ENCODE measurements around the gene KCNIP4. TPM values are rescaled to one million over a fixed set of nuclear protein-coding genes. Genes with fewer than 3 reads are reported as not detected.

KCNIP4 gene
- total and polyA plus RNA-seq, 2 experiments from 2014 or later, result 0.14 to 0.63 TPM

DNA sequence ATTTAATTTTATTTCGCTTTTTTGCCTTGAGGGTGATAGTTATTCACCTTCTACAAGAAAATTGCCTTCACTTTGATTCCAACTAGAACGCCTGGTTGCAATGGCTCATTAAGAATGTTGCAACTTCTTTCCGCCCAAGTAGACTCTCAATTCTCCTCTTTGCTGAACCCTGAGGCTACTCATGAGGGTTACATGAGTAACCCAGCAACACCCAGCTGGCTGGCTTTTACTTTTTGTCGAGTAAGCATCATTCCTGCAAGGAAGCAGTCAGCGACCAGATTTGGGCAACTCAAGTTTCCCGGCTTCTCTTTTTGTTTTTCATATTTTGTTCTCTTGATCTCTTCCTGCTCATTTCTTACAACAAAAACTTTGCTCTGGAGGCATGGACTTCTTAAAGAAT lies 752.9 kb downstream of the KCNIP4 start:
- no peaks in the 10 kb centered on the region for H3K9me2 ChIP-seq (ENCODE audit: insufficient read depth)
- DNase-seq (ENCODE audit: low spot score) (peak; percentile 17), ATAC-seq (no peak)
- H3F3A ChIP-seq (replicated peaks; ENCODE audit: low read depth), result no peaks in the 10 kb centered on the region
- H3K27ac ChIP-seq (ENCODE audit: low read depth), result no peak overlapping the region
- Mint-ChIP-seq H3K27me3 (ENCODE audit: insufficient read depth, low read depth, poor library complexity) (no peaks in the 10 kb centered on the region), H3K9me3 (no peaks in the 10 kb centered on the region), H3K36me3 (ENCODE audit: low read depth) (no peaks in the 10 kb centered on the region), H3K27ac (no peak overlapping the region), H3K4me1 (peaks cover 4% of the 10 kb centered on the region; the same call in 2 of the 3 replicates), H3K4me3 (no peak overlapping the region)
- H2AFZ ChIP-seq, result no peak overlapping the region
- H3K4me3 ChIP-seq, result no peak overlapping the region
- TF ChIP-seq JUNB (IDR thresholded peaks at IDR 0.05; ENCODE audit: unreplicated experiment), result no peak
- no peak for TF ChIP-seq ZNF331 (CRISPR knock-in tag; IDR thresholded peaks at IDR 0.05; ENCODE audit: low read depth)
- TF ChIP-seq EZH2 (IDR thresholded peaks at IDR 0.05; ENCODE audit: low read depth, unreplicated experiment), result no peak
- H3K4me1 ChIP-seq (ENCODE audit: insufficient read depth), result peaks cover 4% of the 10 kb centered on the region
- H3K79me2 ChIP-seq (replicated peaks; ENCODE audit: insufficient read depth), result no peaks in the 10 kb centered on the region
- H3K4me2 ChIP-seq, result no peak overlapping the region
- no peaks in the 10 kb centered on the region for H3K27me3 ChIP-seq (ENCODE audit: insufficient read depth)
- no peaks in the 10 kb centered on the region for H4K20me1 ChIP-seq (replicated peaks; ENCODE audit: insufficient read depth)
- H3K36me3 ChIP-seq (ENCODE audit: insufficient read depth), result no peaks in the 10 kb centered on the region

DNA sequence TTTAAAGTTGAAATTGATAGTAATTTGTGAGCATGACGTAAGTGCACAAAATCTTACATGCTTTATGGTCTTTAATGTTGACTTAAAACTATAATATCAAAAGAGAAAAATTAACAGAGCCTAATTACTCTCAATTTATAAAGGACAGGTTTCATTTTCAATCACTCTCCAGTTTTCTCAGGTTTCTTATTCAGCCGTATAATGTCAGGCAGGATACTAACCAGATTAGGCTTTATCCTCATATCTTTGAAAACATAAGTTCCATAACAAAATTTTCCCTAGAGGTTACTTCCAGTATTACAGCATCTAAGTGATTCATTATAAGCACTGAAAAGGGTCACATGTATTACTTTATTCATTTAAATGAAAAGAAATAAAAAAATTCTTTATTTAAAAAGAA lies 756.2 kb downstream of the KCNIP4 start:
- H3K4me1 ChIP-seq (ENCODE audit: insufficient read depth), result peaks cover 5% of the 10 kb centered on the region
- TF ChIP-seq, protein P1, sequence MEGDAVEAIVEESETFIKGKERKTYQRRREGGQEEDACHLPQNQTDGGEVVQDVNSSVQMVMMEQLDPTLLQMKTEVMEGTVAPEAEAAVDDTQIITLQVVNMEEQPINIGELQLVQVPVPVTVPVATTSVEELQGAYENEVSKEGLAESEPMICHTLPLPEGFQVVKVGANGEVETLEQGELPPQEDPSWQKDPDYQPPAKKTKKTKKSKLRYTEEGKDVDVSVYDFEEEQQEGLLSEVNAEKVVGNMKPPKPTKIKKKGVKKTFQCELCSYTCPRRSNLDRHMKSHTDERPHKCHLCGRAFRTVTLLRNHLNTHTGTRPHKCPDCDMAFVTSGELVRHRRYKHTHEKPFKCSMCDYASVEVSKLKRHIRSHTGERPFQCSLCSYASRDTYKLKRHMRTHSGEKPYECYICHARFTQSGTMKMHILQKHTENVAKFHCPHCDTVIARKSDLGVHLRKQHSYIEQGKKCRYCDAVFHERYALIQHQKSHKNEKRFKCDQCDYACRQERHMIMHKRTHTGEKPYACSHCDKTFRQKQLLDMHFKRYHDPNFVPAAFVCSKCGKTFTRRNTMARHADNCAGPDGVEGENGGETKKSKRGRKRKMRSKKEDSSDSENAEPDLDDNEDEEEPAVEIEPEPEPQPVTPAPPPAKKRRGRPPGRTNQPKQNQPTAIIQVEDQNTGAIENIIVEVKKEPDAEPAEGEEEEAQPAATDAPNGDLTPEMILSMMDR (conservative IDR thresholded peaks at IDR 0.05; ENCODE audit: low read depth in 2 of 2), result peak in 1 of 2 experiments; percentile 56; a peak in 2 of 4 replicates
- TF ChIP-seq EZH2phosphoT487 (IDR thresholded peaks at IDR 0.05; ENCODE audit: unreplicated experiment), result no peak
- TF ChIP-seq, protein P2, sequence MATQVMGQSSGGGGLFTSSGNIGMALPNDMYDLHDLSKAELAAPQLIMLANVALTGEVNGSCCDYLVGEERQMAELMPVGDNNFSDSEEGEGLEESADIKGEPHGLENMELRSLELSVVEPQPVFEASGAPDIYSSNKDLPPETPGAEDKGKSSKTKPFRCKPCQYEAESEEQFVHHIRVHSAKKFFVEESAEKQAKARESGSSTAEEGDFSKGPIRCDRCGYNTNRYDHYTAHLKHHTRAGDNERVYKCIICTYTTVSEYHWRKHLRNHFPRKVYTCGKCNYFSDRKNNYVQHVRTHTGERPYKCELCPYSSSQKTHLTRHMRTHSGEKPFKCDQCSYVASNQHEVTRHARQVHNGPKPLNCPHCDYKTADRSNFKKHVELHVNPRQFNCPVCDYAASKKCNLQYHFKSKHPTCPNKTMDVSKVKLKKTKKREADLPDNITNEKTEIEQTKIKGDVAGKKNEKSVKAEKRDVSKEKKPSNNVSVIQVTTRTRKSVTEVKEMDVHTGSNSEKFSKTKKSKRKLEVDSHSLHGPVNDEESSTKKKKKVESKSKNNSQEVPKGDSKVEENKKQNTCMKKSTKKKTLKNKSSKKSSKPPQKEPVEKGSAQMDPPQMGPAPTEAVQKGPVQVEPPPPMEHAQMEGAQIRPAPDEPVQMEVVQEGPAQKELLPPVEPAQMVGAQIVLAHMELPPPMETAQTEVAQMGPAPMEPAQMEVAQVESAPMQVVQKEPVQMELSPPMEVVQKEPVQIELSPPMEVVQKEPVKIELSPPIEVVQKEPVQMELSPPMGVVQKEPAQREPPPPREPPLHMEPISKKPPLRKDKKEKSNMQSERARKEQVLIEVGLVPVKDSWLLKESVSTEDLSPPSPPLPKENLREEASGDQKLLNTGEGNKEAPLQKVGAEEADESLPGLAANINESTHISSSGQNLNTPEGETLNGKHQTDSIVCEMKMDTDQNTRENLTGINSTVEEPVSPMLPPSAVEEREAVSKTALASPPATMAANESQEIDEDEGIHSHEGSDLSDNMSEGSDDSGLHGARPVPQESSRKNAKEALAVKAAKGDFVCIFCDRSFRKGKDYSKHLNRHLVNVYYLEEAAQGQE (IDR thresholded peaks at IDR 0.05; ENCODE audit: unreplicated experiment), result no peak
- no peak for TF ChIP-seq NANOG (IDR thresholded peaks at IDR 0.05; ENCODE audit: borderline replicate concordance)
- H3K79me2 ChIP-seq (replicated peaks; ENCODE audit: insufficient read depth), result no peaks in the 10 kb centered on the region
- H3K27ac ChIP-seq (ENCODE audit: low read depth), result no peak overlapping the region
- no peak overlapping the region for H2AFZ ChIP-seq
- Mint-ChIP-seq H3K36me3 (ENCODE audit: low read depth) (no peaks in the 10 kb centered on the region), H3K27me3 (ENCODE audit: insufficient read depth, low read depth, poor library complexity) (no peaks in the 10 kb centered on the region), H3K9me3 (no peaks in the 10 kb centered on the region), H3K4me1 (peaks cover 12% of the 10 kb centered on the region; the same call in 2 of the 3 replicates), H3K4me3 (no peak overlapping the region), H3K27ac (no peak overlapping the region)
- DNase-seq (ENCODE audit: low spot score) (no peak), ATAC-seq (no peak)
- H3K36me3 ChIP-seq (ENCODE audit: insufficient read depth), result no peaks in the 10 kb centered on the region
- no peaks in the 10 kb centered on the region for H4K20me1 ChIP-seq (replicated peaks; ENCODE audit: insufficient read depth)
- no peaks in the 10 kb centered on the region for H3F3A ChIP-seq (replicated peaks; ENCODE audit: low read depth)
- H3K27me3 ChIP-seq (ENCODE audit: insufficient read depth), result no peaks in the 10 kb centered on the region
- H3K9me2 ChIP-seq (ENCODE audit: insufficient read depth), result no peaks in the 10 kb centered on the region
- H3K4me2 ChIP-seq, result no peak overlapping the region
- H3K4me3 ChIP-seq, result no peak overlapping the region
